HL-60 (cell line): ENCODE data around the gene SLAMF6.

Source experiments
- DNase-seq, 2 experiments: peaks; one replicate each; pipeline ENCODE4 v3.0.0-alpha.2; 2010 to 2020; ENCODE audit warnings: low read depth in 1 of 2, low spot score in 1 of 2
- H3K27ac ChIP-seq: fragments of 250-450 bp; sonication (Bioruptor Pico); replicated peaks from 2 replicates; pipeline ENCODE4 v1.5.1; 2020; ENCODE audit warnings: mild to moderate bottlenecking, moderate library complexity
- H3K27me3 ChIP-seq: fragments of 250-450 bp; sonication (Bioruptor Pico); 2 replicates; pipeline ENCODE4 v1.5.1; 2021; ENCODE audit warnings: mild to moderate bottlenecking, moderate library complexity; ENCODE audit not compliant: insufficient read depth, poor library complexity, severe bottlenecking
- H3K4me3 ChIP-seq: replicated peaks from 2 replicates; pipeline ENCODE4 v1.5.1; 2011; ENCODE audit warnings: mild to moderate bottlenecking, control low read depth, low read length; ENCODE audit not compliant: insufficient read depth
- GABPA ChIP-seq: IDR thresholded peaks from 2 replicates; pipeline ENCODE4 v1.6.1; 2012; ENCODE audit warnings: low read depth
- POLR2AphosphoS5 ChIP-seq: IDR thresholded peaks from 2 replicates; pipeline ENCODE4 v1.6.1; 2012; ENCODE audit warnings: low read depth
- REST ChIP-seq: IDR thresholded peaks from 2 replicates; pipeline ENCODE4 v1.6.1; 2012; ENCODE audit warnings: low read depth; ENCODE audit not compliant: insufficient replicate concordance
- SPI1 ChIP-seq: IDR thresholded peaks from 2 replicates; pipeline ENCODE4 v1.6.1; 2012; ENCODE audit warnings: low read depth, mild to moderate bottlenecking, borderline replicate concordance
- TF ChIP-seq, protein P1 (sequence below): IDR thresholded peaks from one replicate; pipeline ENCODE4 v1.5.1; 2011; ENCODE audit warnings: low read length, control low read depth, inconsistent platforms; ENCODE audit not compliant: insufficient read depth

The SLAMF6 gene

GRCh38 chr1:160548960-160549664 lies 26.1 kb upstream of the SLAMF6 start:
- no peak for DNase-seq
- H3K27ac ChIP-seq = no peak overlapping the region
- H3K27me3 ChIP-seq = no peaks in the 10 kb centered on the region
- TF ChIP-seq SPI1 = no peak
- TF ChIP-seq, protein P1, sequence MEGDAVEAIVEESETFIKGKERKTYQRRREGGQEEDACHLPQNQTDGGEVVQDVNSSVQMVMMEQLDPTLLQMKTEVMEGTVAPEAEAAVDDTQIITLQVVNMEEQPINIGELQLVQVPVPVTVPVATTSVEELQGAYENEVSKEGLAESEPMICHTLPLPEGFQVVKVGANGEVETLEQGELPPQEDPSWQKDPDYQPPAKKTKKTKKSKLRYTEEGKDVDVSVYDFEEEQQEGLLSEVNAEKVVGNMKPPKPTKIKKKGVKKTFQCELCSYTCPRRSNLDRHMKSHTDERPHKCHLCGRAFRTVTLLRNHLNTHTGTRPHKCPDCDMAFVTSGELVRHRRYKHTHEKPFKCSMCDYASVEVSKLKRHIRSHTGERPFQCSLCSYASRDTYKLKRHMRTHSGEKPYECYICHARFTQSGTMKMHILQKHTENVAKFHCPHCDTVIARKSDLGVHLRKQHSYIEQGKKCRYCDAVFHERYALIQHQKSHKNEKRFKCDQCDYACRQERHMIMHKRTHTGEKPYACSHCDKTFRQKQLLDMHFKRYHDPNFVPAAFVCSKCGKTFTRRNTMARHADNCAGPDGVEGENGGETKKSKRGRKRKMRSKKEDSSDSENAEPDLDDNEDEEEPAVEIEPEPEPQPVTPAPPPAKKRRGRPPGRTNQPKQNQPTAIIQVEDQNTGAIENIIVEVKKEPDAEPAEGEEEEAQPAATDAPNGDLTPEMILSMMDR = no peak
- TF ChIP-seq POLR2AphosphoS5 = no peak
- H3K4me3 ChIP-seq = no peak overlapping the region

- H3K27me3 ChIP-seq = no peaks in the 10 kb centered on the region
- no peak for TF ChIP-seq SPI1
- no peak for TF ChIP-seq REST
- TF ChIP-seq GABPA = no peak
- TF ChIP-seq POLR2AphosphoS5 = no peak
- TF ChIP-seq, protein P1 = no peak
- H3K27ac ChIP-seq = no peak overlapping the region
- no peak for DNase-seq
- no peak overlapping the region for H3K4me3 ChIP-seq
These were observed 25.1 kb upstream of the SLAMF6 start for GRCh38 chr1:160548183-160548582.

DNA sequence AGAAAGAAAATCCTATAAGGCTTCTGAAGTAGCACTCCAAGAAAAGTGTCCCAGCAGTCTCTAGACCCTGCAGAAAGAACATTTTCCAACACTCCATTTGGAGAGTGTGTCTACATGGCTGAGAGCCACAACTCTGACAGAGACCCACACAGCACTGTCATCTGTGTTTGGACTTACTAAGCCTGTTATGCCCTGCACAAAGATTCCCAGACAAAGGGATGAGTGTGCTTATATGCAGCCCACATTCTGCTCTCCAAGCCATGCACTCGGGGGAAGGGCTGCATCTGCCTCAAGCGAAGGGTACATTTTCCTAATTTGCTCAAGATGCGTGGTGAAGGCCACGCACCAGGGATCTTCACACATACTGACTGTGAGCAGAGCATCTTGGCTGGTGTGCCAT lies 24.4 kb upstream of the SLAMF6 start:
- no peak for DNase-seq
- H3K27ac ChIP-seq = 0 out of 2 replicates have a peak overlapping the region, but pooled peaks have one; percentile 1
- H3K27me3 ChIP-seq = no peaks in the 10 kb centered on the region
- no peak overlapping the region for H3K4me3 ChIP-seq
- TF ChIP-seq GABPA = no peak
- no peak for TF ChIP-seq SPI1
- TF ChIP-seq POLR2AphosphoS5 = no peak
- no peak for TF ChIP-seq REST
- TF ChIP-seq, protein P1 = no peak

DNA sequence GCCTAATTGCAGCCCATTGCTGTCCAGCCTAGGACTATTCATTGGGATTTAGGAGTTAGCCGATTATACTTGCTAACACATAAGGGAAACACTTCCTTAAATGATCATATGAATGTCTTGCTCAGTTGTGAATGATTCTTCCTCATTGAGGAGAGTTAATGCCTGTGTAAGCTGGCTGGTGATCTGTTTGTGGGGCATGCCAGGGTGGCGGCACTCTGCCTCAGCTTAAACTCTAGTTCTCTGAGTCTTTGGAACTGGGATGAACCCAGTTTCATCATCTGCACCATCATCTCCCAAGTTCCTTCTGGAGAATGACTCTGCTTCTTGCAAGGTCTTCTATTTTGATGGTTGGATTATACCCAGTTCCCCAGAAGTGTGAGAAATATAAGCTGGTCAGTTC lies 23.9 kb upstream of the SLAMF6 start:
- TF ChIP-seq SPI1 (peak; percentile 76; the same call in 1 of the 2 replicates), POLR2AphosphoS5 (no peak)
- DNase-seq = peak in 1 of 2 experiments; percentile 69
- no peaks in the 10 kb centered on the region for H3K27me3 ChIP-seq
- no peak overlapping the region for H3K4me3 ChIP-seq
- H3K27ac ChIP-seq = 0 out of 2 replicates have a peak overlapping the region, but pooled peaks have one; percentile 1
